Activated CD8-positive, alpha-beta memory T cell treated with anti-CD3 and anti-CD28 coated beads for 36 hours (primary cell): ENCODE data around the gene LPAR3. TPM values are rescaled to one million over a fixed set of nuclear protein-coding genes. Genes with fewer than 3 reads are reported as not detected.

Source experiments
- CTCF ChIA-PET: fragments of 350-600 bp; sonication (Branson Sonifier 250); formaldehyde crosslinking; loops from one replicate; lab custom pipeline; 2021; ENCODE audit warnings: antibody characterized with exemption; lab: Charles Lee
- POLR2A ChIA-PET: fragments of 350-600 bp; sonication (Branson Sonifier 250); formaldehyde crosslinking; loops from one replicate; lab custom pipeline; 2021; ENCODE audit warnings: antibody characterized with exemption; lab: Charles Lee
- total RNA-seq, 2 experiments: library from RNA; stranded (reverse); gene quantifications; one replicate each; pipeline ENCODE4 v1.2.3, GENCODE V29; 2021

LPAR3 gene
- total RNA-seq: under 1 TPM; 0.84 to 0.92 TPM

GRCh38 chr1:84892705-84893618 lies at the start of gene LPAR3:
Gene LPAR3, minus strand, starts transcription at chr1:84893206. Its CDS starts 27,086 bp downstream, at chr1:84866120.
- ChIA-PET POLR2A (no interaction called here), CTCF (no interaction called here)

GRCh38 chr1:84941843-84942242 lies 48.8 kb upstream of the LPAR3 start:
- POLR2A ChIA-PET: no interaction called here
- CTCF ChIA-PET: interaction anchor here (0.6 to 3.5 kb wide), 2 partner anchors 62 to 86 kb away, joined by 3 to 33 read pairs; no protein-coding TSS in a partner anchor

- ChIA-PET CTCF (no interaction called here), POLR2A (no interaction called here)
Observed at GRCh38 chr1:84940481-84940880, 47.5 kb upstream of the LPAR3 start.

DNA sequence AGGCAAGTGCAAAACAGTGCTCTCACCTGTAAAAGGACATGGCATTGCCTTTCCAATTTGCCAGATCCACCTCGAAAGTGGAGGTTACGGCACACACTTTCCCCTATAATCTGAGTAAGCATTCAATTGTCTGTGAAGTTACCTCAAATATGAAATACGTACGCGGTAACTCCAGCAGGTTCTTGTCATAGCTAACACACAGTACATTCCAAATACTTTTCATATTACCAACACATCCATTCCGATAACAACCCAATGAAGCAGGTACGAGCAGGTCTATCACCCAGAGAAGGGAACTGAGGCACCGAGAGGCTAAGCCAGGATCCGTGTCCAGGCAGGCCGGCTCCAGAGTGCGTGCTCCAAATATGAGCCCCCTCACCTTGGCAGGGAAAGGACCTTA lies 46.8 kb upstream of the LPAR3 start:
- ChIA-PET POLR2A (no interaction called here), CTCF (no interaction called here)

DNA sequence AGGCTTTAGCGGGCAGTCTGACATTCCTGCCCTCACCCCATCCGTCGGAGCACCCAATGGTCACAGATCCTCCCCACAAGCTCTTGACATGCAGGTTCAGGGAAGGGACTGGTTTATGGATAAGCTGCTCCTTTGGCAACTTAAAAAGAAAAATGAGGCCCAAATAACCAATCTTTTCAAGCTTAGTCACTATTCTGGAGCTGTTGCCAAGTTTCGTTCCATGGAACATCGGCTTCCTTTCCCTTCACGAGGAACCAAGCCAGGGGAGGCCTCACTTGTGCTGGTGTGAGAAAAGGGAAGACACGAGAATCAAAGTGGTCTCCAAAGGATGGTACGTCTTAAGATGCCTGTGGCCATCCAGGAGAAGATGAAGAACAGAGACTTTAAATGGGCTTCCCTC lies 46.1 kb upstream of the LPAR3 start:
- ChIA-PET CTCF (interaction anchor here (0.7 to 1.9 kb wide), 3 partner anchors 88 to 498 kb away, joined by 6 to 7 read pairs (median 7); no protein-coding TSS in a partner anchor), POLR2A (no interaction called here)

GRCh38 chr1:84936116-84936810 lies 43.3 kb upstream of the LPAR3 start:
- POLR2A ChIA-PET: no interaction called here
- CTCF ChIA-PET: interaction anchor here (1.0 to 2.2 kb wide), 5 partner anchors 10 to 267 kb away, joined by 3 to 9 read pairs (median 3); no protein-coding TSS in a partner anchor

GRCh38 chr1:84933011-84933611 lies 40.1 kb upstream of the LPAR3 start:
- ChIA-PET CTCF (no interaction called here), POLR2A (no interaction called here)

GRCh38 chr1:84930831-84931230 lies 37.8 kb upstream of the LPAR3 start:
- CTCF ChIA-PET: no interaction called here
- POLR2A ChIA-PET: no interaction called here

- POLR2A ChIA-PET: no interaction called here
- CTCF ChIA-PET: interaction anchor here (0.7 kb wide), 1 partner anchor 310 kb away, joined by 3 read pairs; no protein-coding TSS in a partner anchor
Observed at GRCh38 chr1:84930329-84930728, 37.3 kb upstream of the LPAR3 start.

DNA sequence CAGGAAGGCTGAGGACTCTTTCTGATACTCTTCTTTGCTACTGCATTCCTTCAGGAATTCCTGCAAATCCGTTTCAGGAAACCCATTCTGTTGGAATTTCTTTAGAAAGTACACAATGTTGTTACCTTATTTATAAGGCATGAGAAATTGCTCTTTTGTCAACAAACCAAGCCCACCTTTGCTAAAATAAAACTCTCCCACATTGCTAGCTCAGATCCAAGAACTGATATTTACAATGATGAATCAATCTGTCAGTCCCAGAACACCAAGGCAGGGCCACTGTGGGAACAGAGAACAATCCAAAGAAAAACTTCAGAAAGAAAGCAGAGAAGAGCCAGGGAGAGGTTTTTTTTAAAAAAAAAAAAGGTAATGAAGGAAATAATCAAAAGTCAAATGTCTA lies 36.6 kb upstream of the LPAR3 start:
- ChIA-PET POLR2A (no interaction called here), CTCF (interaction anchor here (0.7 to 1.3 kb wide), 2 partner anchors 15 to 310 kb away, joined by 3 to 4 read pairs; no protein-coding TSS in a partner anchor)

- ChIA-PET POLR2A (no interaction called here), CTCF (interaction anchor here (1.3 kb wide), 1 partner anchor 16 kb away, joined by 4 read pairs; no protein-coding TSS in a partner anchor)
Observed at GRCh38 chr1:84928979-84929378, 36.0 kb upstream of the LPAR3 start.

DNA sequence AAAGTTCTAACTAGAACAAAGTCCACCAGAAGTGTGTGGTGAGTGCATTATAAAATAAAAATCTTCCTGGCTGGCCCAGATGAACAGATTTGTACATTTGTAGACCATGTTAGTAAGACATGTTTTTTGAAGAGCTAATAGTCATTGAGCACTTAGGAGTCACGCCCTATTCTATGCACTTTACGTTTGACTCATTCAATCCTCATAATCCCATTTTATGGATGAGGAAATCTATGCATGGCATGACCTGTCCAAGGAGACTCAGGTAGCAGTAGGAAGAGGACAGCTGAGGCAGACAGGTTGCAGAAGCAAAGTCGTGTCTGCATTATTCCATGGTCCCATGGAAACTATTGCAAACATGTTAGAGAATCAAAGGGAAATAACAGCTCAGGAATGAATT lies 30.3 kb upstream of the LPAR3 start:
- CTCF ChIA-PET: interaction anchor here (0.6 kb wide), 1 partner anchor 9 kb away, joined by 3 read pairs; no protein-coding TSS in a partner anchor
- POLR2A ChIA-PET: no interaction called here

GRCh38 chr1:84920159-84920558 lies 27.2 kb upstream of the LPAR3 start:
- CTCF ChIA-PET: no interaction called here
- POLR2A ChIA-PET: no interaction called here

DNA sequence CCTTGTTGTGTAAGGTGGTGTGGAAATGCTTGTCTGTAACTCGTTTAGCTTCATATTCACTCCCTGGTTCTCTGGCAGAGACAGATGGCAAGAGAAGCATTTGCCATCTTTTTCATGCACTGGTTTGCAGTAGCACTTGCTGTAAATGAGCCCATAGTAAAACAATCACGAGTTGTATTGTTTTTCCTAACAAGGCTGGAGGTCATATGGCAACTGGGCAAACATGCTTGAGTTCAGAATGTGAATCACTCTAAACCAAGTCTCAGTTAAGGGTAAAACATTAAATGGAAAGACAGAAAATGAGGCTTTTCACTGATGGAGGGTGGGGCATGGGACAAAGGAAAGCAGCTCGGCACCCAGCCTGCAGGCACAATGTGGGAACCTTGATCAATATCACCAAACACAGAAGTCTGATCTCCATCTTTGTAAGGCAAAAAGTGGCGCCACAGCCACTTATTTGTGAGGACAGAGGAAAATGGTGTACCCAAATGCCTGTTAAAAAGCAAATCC lies 26.5 kb upstream of the LPAR3 start:
- ChIA-PET POLR2A (no interaction called here), CTCF (no interaction called here)

DNA sequence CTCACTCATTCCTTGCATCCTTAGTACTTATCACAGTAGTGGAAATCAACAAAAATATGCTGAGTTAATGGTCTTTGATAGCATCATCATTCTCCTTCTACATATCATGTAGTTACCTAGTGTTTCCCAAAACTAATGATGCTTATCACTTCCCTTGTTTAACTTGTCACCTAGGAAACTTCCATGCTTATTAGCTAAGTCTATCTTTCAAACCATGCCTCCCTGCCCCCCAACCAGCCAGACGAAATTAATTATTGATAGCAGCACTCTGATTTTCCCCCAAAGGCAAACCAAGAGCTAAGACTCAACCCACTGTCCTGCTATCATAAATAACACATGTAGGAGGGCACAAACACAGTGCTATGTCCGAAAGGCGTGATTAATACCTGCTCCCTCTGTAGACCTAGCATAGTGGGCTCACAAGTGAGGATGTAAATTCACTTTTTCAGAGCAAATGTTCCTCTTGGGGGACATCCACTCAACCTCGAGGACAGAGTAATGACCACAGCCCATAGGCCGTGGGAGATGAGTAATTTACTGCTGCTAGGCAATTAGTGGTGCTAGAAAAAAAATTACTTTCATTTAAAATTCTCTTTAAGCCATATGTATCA lies 25.8 kb upstream of the LPAR3 start:
- CTCF ChIA-PET: no interaction called here
- POLR2A ChIA-PET: no interaction called here

DNA sequence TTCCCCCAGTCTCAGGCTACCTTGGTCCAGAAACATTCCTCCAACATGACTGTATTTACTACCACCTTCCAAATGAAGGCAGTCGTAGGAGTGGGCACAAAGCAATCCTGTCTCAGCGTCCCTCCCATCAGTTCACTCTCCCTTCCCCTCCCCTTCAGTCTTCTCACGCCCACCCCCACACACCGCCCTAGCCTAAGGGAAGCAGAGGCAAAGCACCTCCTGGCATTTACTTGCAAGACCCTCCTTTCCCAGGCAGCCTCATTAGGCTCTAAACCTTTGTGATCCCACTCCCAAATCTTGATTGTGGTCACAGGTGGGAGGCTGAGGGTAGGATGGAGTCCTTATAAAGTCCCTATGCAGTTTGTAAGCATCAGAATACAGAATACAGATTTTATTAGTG lies 23.9 kb upstream of the LPAR3 start:
- ChIA-PET CTCF (no interaction called here), POLR2A (no interaction called here)

DNA sequence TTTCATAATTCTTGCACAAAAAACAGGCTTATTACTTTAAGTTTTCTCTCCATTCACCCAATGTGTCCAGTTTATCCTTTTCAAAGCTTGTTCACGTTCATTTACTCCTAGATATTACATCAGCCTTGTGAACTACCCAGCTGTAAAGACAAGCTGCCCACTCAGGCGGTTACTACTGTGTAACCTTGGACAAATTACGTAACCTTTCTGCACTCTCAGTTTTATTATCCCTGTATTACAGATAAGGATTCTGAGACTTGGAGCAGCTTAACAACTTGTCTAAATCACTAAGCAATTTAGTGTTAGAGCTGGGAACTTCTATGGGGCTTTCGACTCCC lies 20.5 kb upstream of the LPAR3 start:
- ChIA-PET CTCF (interaction anchor here (0.9 kb wide), 1 partner anchor 10 kb away, joined by 3 read pairs; no protein-coding TSS in a partner anchor), POLR2A (no interaction called here)

DNA sequence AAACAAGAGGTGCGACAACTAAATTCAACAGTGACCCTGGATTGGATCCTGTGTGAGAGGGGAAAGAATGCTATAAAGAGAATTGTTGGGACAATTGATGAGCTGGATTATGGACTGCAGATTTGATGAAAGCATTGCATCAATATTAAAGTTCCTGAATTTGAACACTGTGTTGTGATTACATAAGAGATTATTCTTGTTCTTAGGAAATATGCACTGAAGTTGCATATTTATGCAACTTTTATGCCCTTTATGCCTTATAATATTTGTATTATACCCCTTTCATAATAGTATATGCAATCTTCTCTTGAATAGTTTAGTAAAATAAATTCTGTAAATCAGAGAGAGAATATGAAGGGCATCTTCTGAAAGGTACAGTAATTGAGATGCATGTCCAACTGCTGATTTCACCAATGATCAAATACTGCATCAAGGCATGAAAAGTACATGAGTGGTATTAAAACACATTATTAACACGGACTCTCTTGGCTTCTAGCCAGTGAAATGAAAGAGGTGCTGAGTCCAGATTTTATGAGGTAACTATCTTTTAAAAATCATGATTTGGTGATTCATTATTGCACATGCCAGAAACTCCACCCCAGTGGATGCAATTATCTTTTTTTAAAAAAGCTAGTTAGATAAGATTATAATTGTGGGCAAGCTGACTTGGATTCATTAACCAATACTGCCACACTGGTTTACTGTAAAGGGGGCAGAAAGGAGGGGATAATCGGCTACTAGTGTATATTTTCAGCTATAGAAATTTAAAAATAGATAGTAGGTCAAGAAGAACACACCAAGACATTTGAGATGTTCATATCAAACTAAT lies 19.9 kb upstream of the LPAR3 start:
- CTCF ChIA-PET: no interaction called here
- POLR2A ChIA-PET: no interaction called here
